ENCODE data around the gene LEP.

The LEP gene

GRCh38 chr7:128240696-128241386 lies at the start of gene LEP:
LEP (plus strand) TSS chr7:128241278; CDS start chr7:128252019, 10,741 bp downstream.
- in situ Hi-C loops (cut with MboI; ENCODE audit: low pct_unique_long_range_greater_than_20kb, low sequenced_read_pairs, unreplicated experiment) = no loop called here
- no peak for DNase-seq (ENCODE audit: low spot score)
- no peak for TF ChIP-seq CTCF (IDR thresholded peaks at IDR 0.05; ENCODE audit: extremely low read depth, insufficient read depth, missing control alignments)

- in situ Hi-C loops (cut with MboI; ENCODE audit: low pct_unique_long_range_greater_than_20kb, low sequenced_read_pairs, unreplicated experiment) = no loop called here
- no peak for TF ChIP-seq CTCF (IDR thresholded peaks at IDR 0.05; ENCODE audit: extremely low read depth, insufficient read depth, missing control alignments)
- DNase-seq (ENCODE audit: low spot score) = no peak
Observed at GRCh38 chr7:128192497-128193142, 48.5 kb upstream of the LEP start.

- no peak for DNase-seq (ENCODE audit: low spot score)
- no peak for TF ChIP-seq CTCF (IDR thresholded peaks at IDR 0.05; ENCODE audit: extremely low read depth, insufficient read depth, missing control alignments)
- in situ Hi-C loops (cut with MboI; ENCODE audit: low pct_unique_long_range_greater_than_20kb, low sequenced_read_pairs, unreplicated experiment) = no loop called here
Observed at GRCh38 chr7:128194533-128195282, 46.4 kb upstream of the LEP start.

GRCh38 chr7:128197589-128197988 lies 43.5 kb upstream of the LEP start:
- DNase-seq (ENCODE audit: low spot score) = no peak
- no peak for TF ChIP-seq CTCF (IDR thresholded peaks at IDR 0.05; ENCODE audit: extremely low read depth, insufficient read depth, missing control alignments)
- in situ Hi-C loops (cut with MboI; ENCODE audit: low pct_unique_long_range_greater_than_20kb, low sequenced_read_pairs, unreplicated experiment) = no loop called here

GRCh38 chr7:128197989-128198580 lies 43.0 kb upstream of the LEP start:
- in situ Hi-C loops (cut with MboI; ENCODE audit: low pct_unique_long_range_greater_than_20kb, low sequenced_read_pairs, unreplicated experiment) = no loop called here
- DNase-seq (ENCODE audit: low spot score) = no peak
- no peak for TF ChIP-seq CTCF (IDR thresholded peaks at IDR 0.05; ENCODE audit: extremely low read depth, insufficient read depth, missing control alignments)

- no peak for DNase-seq (ENCODE audit: low spot score)
- TF ChIP-seq CTCF (IDR thresholded peaks at IDR 0.05; ENCODE audit: extremely low read depth, insufficient read depth, missing control alignments) = no peak
- in situ Hi-C loops (cut with MboI; ENCODE audit: low pct_unique_long_range_greater_than_20kb, low sequenced_read_pairs, unreplicated experiment) = loop anchor here (25.0 kb wide), 1 partner anchor 488 kb away; no protein-coding TSS in a partner anchor
Observed at GRCh38 chr7:128200376-128200775, 40.7 kb upstream of the LEP start.

Data from GM13977 (cell line).